ENCODE data around the gene RPA1.

RPA1 gene

GRCh38 chr17:1829592-1830257, at the start of gene RPA1, which contains the start of gene SMYD4 (continued):
- TF ChIP-seq, protein P1, sequence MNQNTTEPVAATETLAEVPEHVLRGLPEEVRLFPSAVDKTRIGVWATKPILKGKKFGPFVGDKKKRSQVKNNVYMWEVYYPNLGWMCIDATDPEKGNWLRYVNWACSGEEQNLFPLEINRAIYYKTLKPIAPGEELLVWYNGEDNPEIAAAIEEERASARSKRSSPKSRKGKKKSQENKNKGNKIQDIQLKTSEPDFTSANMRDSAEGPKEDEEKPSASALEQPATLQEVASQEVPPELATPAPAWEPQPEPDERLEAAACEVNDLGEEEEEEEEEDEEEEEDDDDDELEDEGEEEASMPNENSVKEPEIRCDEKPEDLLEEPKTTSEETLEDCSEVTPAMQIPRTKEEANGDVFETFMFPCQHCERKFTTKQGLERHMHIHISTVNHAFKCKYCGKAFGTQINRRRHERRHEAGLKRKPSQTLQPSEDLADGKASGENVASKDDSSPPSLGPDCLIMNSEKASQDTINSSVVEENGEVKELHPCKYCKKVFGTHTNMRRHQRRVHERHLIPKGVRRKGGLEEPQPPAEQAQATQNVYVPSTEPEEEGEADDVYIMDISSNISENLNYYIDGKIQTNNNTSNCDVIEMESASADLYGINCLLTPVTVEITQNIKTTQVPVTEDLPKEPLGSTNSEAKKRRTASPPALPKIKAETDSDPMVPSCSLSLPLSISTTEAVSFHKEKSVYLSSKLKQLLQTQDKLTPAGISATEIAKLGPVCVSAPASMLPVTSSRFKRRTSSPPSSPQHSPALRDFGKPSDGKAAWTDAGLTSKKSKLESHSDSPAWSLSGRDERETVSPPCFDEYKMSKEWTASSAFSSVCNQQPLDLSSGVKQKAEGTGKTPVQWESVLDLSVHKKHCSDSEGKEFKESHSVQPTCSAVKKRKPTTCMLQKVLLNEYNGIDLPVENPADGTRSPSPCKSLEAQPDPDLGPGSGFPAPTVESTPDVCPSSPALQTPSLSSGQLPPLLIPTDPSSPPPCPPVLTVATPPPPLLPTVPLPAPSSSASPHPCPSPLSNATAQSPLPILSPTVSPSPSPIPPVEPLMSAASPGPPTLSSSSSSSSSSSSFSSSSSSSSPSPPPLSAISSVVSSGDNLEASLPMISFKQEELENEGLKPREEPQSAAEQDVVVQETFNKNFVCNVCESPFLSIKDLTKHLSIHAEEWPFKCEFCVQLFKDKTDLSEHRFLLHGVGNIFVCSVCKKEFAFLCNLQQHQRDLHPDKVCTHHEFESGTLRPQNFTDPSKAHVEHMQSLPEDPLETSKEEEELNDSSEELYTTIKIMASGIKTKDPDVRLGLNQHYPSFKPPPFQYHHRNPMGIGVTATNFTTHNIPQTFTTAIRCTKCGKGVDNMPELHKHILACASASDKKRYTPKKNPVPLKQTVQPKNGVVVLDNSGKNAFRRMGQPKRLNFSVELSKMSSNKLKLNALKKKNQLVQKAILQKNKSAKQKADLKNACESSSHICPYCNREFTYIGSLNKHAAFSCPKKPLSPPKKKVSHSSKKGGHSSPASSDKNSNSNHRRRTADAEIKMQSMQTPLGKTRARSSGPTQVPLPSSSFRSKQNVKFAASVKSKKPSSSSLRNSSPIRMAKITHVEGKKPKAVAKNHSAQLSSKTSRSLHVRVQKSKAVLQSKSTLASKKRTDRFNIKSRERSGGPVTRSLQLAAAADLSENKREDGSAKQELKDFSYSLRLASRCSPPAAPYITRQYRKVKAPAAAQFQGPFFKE (tag by site-specific recombination; IDR thresholded peaks at IDR 0.05; ENCODE audit: borderline replicate concordance), result no peak
- 0 out of 2 replicates have a peak, but pooled peaks have one; percentile 36 for TF ChIP-seq ZBTB44 (tag by site-specific recombination; IDR thresholded peaks at IDR 0.05)
- TF ChIP-seq SCRT2 (tag by site-specific recombination; IDR thresholded peaks at IDR 0.05), result 0 out of 2 replicates have a peak, but pooled peaks have one; percentile 10
- 0 out of 2 replicates have a peak, but pooled peaks have one; percentile 19 for TF ChIP-seq IKZF3 (tag by site-specific recombination; IDR thresholded peaks at IDR 0.05)
- TF ChIP-seq PRDM1 (tag by site-specific recombination; IDR thresholded peaks at IDR 0.05), result no peak
- TF ChIP-seq ZNF561 (tag by site-specific recombination; IDR thresholded peaks at IDR 0.05; ENCODE audit: borderline replicate concordance), result 0 out of 2 replicates have a peak, but pooled peaks have one; percentile 60
- TF ChIP-seq ZSCAN30 (tag by site-specific recombination; IDR thresholded peaks at IDR 0.05), result peak; percentile 42
- TF ChIP-seq ZNF350 (tag by site-specific recombination; IDR thresholded peaks at IDR 0.05), result no peak
- TF ChIP-seq SP2 (tag by site-specific recombination; IDR thresholded peaks at IDR 0.05), result peak; percentile 70
- TF ChIP-seq, protein P2, sequence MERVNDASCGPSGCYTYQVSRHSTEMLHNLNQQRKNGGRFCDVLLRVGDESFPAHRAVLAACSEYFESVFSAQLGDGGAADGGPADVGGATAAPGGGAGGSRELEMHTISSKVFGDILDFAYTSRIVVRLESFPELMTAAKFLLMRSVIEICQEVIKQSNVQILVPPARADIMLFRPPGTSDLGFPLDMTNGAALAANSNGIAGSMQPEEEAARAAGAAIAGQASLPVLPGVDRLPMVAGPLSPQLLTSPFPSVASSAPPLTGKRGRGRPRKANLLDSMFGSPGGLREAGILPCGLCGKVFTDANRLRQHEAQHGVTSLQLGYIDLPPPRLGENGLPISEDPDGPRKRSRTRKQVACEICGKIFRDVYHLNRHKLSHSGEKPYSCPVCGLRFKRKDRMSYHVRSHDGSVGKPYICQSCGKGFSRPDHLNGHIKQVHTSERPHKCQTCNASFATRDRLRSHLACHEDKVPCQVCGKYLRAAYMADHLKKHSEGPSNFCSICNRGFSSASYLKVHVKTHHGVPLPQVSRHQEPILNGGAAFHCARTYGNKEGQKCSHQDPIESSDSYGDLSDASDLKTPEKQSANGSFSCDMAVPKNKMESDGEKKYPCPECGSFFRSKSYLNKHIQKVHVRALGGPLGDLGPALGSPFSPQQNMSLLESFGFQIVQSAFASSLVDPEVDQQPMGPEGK (tag by site-specific recombination; IDR thresholded peaks at IDR 0.05), result peak; percentile 84
- TF ChIP-seq, protein P3, sequence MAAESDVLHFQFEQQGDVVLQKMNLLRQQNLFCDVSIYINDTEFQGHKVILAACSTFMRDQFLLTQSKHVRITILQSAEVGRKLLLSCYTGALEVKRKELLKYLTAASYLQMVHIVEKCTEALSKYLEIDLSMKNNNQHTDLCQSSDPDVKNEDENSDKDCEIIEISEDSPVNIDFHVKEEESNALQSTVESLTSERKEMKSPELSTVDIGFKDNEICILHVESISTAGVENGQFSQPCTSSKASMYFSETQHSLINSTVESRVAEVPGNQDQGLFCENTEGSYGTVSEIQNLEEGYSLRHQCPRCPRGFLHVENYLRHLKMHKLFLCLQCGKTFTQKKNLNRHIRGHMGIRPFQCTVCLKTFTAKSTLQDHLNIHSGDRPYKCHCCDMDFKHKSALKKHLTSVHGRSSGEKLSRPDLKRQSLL (tag by site-specific recombination; IDR thresholded peaks at IDR 0.05), result peak; percentile 82
- TF ChIP-seq BCL6B (tag by site-specific recombination; IDR thresholded peaks at IDR 0.05), result no peak
- no peak; the same call in 1 of the 2 replicates for TF ChIP-seq ZFHX2 (tag by site-specific recombination; conservative IDR thresholded peaks at IDR 0.05)
- peak; percentile 47; the same call in 1 of the 2 replicates for TF ChIP-seq ZNF777 (tag by site-specific recombination; IDR thresholded peaks at IDR 0.05; ENCODE audit: borderline replicate concordance)
- TF ChIP-seq ZNF529 (tag by site-specific recombination; IDR thresholded peaks at IDR 0.05; ENCODE audit: insufficient replicate concordance), result no peak
- TF ChIP-seq ZSCAN4 (tag by site-specific recombination; IDR thresholded peaks at IDR 0.05), result no peak
- TF ChIP-seq EGR2 (tag by site-specific recombination; IDR thresholded peaks at IDR 0.05; ENCODE audit: low read depth), result peak; percentile 25; the same call in 1 of the 2 replicates
- peak; percentile 69 for TF ChIP-seq KLF10 (tag by site-specific recombination; IDR thresholded peaks at IDR 0.05)
- 0 out of 2 replicates have a peak, but pooled peaks have one; percentile 1 for TF ChIP-seq ZNF600 (tag by site-specific recombination; IDR thresholded peaks at IDR 0.05)
- no peak for TF ChIP-seq ZNF394 (tag by site-specific recombination; IDR thresholded peaks at IDR 0.05; ENCODE audit: borderline replicate concordance)
- TF ChIP-seq ZNF530 (tag by site-specific recombination; IDR thresholded peaks at IDR 0.05; ENCODE audit: low read depth), result no peak
- TF ChIP-seq HOXC10 (CRISPR knock-in tag; IDR thresholded peaks at IDR 0.05), result no peak

Data from HEK293 (cell line).